ENCODE measurements around the gene AP1S1. TPM values are rescaled to one million over a fixed set of nuclear protein-coding genes. Genes with fewer than 3 reads are reported as not detected.

AP1S1 gene
- total RNA-seq, 1 donor from 2014 or later, result 10.7 TPM

DNA sequence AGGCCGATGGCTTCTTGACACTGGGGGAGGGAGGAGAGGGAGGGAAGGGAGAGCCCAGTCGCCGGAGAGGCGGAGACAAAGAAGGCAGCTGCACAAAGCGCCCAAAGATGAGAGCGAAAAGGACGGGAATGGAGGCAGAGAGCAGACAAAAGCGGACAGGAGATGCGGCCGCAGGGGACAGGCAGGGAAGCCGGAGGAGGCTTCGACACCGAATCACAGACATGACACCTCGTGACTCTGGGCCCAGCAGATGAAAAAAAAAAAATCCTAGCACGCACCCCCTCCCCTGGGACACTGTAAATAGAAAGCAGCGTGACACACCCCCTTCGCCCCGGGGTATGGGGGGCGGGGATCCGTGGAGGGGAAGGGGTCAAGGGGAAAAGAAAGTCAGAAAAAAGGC lies 24.8 kb downstream of the AP1S1 start:
- H3K9me3 ChIP-seq (replicated peaks), result no peaks in the 10 kb centered on the region
- intact Hi-C loops (cut with micrococcal nuclease), result no loop called here
- no peak overlapping the region for H3K27ac ChIP-seq (replicated peaks)
- TF ChIP-seq CTCF (IDR thresholded peaks at IDR 0.05; ENCODE audit: borderline replicate concordance), result no peak
- H3K27me3 ChIP-seq (ENCODE audit: low read depth), result peaks cover 100% of the 10 kb centered on the region
- peaks cover 18% of the 10 kb centered on the region for H3K4me1 ChIP-seq
- no peak for DNase-seq
- peak overlapping the region; percentile 14 for H3K4me3 ChIP-seq
- H3K36me3 ChIP-seq, result no peaks in the 10 kb centered on the region

- intact Hi-C loops (cut with micrococcal nuclease), result no loop called here
- TF ChIP-seq CTCF (IDR thresholded peaks at IDR 0.05; ENCODE audit: borderline replicate concordance), result no peak
- peak overlapping the region; percentile 9 for H3K4me3 ChIP-seq
- no peaks in the 10 kb centered on the region for H3K36me3 ChIP-seq
- H3K27ac ChIP-seq (replicated peaks), result no peak overlapping the region
- H3K4me1 ChIP-seq, result peaks cover 16% of the 10 kb centered on the region
- DNase-seq, result no peak
- H3K9me3 ChIP-seq (replicated peaks), result no peaks in the 10 kb centered on the region
- H3K27me3 ChIP-seq (ENCODE audit: low read depth), result peaks cover 100% of the 10 kb centered on the region
Observed at GRCh38 chr7:101179713-101180112, 25.4 kb downstream of the AP1S1 start.

GRCh38 chr7:101180130-101180755 lies 26.0 kb downstream of the AP1S1 start, which contains the start of gene NAT16:
TSS of gene NAT16 (minus strand) at chr7:101180293. CDS start at chr7:101174807, 5,486 bp downstream.
- peaks cover 16% of the 10 kb centered on the region for H3K4me1 ChIP-seq
- intact Hi-C loops (cut with micrococcal nuclease), result no loop called here
- no peaks in the 10 kb centered on the region for H3K36me3 ChIP-seq
- no peaks in the 10 kb centered on the region for H3K9me3 ChIP-seq (replicated peaks)
- DNase-seq, result no peak
- TF ChIP-seq CTCF (IDR thresholded peaks at IDR 0.05; ENCODE audit: borderline replicate concordance), result no peak
- H3K27ac ChIP-seq (replicated peaks), result no peak within 1 kb of the TSS
- peak within 1 kb of the TSS; percentile 14 for H3K4me3 ChIP-seq
- peaks cover 100% of the 10 kb centered on the region for H3K27me3 ChIP-seq (ENCODE audit: low read depth)

GRCh38 chr7:101185258-101185839 lies 31.1 kb downstream of the AP1S1 start:
- no peak for DNase-seq
- no peaks in the 10 kb centered on the region for H3K9me3 ChIP-seq (replicated peaks)
- peaks cover under 1% of the 10 kb centered on the region for H3K4me1 ChIP-seq
- intact Hi-C loops (cut with micrococcal nuclease), result no loop called here
- H3K4me3 ChIP-seq, result no peak overlapping the region
- TF ChIP-seq CTCF (IDR thresholded peaks at IDR 0.05; ENCODE audit: borderline replicate concordance), result no peak
- H3K27me3 ChIP-seq (ENCODE audit: low read depth), result peaks cover 84% of the 10 kb centered on the region
- H3K36me3 ChIP-seq, result no peaks in the 10 kb centered on the region
- no peak overlapping the region for H3K27ac ChIP-seq (replicated peaks)

GRCh38 chr7:101186194-101186593 lies 31.9 kb downstream of the AP1S1 start:
- TF ChIP-seq CTCF (IDR thresholded peaks at IDR 0.05; ENCODE audit: borderline replicate concordance), result no peak
- intact Hi-C loops (cut with micrococcal nuclease), result no loop called here
- peaks cover 76% of the 10 kb centered on the region for H3K27me3 ChIP-seq (ENCODE audit: low read depth)

More at GRCh38 chr7:101186194-101186593, 31.9 kb downstream of the AP1S1 start:
- Histone ChIP-seq H3K9me3 (replicated peaks) (no peaks in the 10 kb centered on the region), H3K36me3 (no peaks in the 10 kb centered on the region), H3K27ac (replicated peaks) (no peak overlapping the region), H3K4me3 (no peak overlapping the region), H3K4me1 (no peaks in the 10 kb centered on the region)
- DNase-seq, result no peak
